Skin of body (tissue), 2 donors: ENCODE results near the gene TMEM39A. TPM values are rescaled to one million over a fixed set of nuclear protein-coding genes. Genes with fewer than 3 reads are reported as not detected.

Source experiments
- DNase-seq: peaks from one replicate; lab custom pipeline; 2025; lab: John Stamatoyannopoulos, UW
- total RNA-seq: library from RNA; depleted of rRNA; stranded (reverse); fragments of >200 nt; gene quantifications from one replicate; pipeline ENCODE4 v1.2.3, GENCODE V29; 2014

Gene TMEM39A
- total RNA-seq = 46.2 TPM

- DNase-seq = peak; percentile 95
Observed at GRCh38 chr3:119463171-119464169, at the start of gene TMEM39A. Gene TMEM39A, minus strand, starts transcription at chr3:119463615. Its CDS starts 1,541 bp downstream, at chr3:119462074.

DNA sequence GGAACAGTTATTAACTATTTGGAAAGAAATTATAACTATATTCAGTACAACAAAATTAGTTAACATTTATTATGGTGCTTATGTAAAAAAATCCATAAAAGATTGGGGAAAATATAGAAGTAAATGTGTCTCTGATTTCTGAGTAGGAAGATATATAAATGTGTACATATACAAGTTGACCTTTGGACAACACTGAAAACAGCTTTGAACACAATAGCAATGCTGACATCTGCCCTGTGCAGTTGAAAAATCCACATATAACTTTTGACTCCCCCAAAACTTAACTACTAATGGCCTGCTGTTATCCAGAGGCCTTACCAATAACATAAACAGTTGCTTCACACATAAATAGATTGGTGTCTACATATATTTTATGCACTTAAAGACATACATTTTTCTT, 47.3 kb upstream of the TMEM39A start:
- no peak for DNase-seq

DNA sequence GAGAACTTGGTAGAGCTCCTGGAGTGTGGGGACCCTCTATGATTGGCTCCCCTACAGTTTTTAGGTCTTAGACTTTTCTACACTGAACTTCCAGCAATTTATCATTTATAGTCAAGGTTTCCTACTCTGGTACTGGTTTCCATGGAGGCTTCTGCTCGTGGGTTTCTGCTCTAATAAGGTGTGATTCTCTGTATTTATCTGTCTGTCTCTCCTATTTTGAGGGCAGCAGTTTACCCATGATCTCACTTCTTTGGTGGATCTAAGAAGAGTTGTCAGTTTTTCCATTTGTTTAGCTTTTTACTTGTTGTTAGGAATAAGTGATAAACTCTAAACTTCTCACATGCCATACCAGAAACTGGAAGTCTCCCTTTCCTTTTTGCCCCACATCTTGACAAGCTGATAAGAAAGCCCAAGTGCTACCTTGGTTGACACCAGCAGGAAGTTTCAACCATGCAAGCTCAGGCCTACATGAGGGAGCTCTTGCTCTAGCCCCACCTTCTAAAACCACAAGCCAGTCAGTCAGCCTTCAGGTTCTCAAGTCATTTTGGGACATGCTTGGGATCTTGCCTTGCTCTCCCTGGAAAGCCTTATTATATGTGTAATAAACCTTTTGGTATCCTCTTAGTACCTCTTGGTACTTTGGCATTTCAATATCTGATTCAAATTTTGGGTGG, 44.9 kb upstream of the TMEM39A start:
- no peak for DNase-seq

DNA sequence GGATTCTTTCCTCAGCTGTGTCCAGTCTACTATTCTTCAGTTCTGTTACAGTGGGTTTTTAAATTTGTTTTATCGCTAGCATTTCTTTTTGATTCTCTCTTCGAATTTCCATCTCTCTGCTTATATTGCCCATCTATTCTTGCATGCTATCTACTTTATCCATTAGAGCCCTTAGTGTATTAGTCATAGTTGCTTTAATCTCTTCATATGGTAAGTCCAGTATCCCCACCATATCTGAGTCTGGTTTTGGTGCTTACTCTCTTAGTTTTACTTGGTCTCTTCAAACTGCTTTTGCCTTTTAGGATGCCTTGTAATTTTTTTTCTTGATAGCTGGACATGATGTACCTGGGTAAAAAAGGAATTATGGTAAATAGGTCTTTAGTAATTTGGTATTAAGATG, 44.0 kb upstream of the TMEM39A start:
- DNase-seq = no peak

DNA sequence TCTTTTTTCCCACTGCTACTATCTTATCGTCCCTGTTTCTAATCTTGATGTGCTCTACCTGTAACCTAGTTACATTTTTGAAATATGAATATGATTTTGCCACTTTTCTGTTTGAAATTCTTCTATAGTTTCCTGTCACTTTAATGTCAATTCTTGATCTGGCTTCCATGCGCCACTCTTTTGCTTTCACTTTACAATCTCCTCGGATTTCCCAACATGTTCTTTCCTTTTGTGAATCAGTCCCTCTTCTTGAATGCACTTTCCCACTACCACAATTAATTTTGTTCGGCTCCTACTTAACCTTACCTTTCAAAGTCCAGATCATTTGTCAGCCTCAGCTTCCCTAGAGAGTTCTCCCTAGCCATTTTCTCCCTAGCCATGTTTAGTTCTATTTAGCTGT, 43.2 kb upstream of the TMEM39A start:
- DNase-seq = no peak

DNA sequence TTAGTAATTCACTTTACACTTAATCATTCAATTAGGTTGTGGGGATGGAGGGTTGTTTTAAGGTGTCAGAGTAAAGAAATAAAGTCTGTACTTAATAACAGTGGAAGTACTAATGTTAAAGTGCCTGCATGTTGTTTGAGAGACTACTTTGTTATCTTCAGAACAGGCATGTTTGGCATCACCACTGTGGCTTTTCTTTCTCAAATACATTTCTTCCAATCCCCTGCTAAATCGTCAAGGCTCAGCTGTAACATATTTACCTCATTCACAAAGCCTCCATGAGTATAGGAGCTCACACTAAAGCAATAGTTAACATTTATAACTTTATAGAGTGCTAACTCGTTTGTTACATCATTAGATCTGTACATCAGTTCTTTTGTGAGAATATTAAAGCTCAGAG, 37.5 kb upstream of the TMEM39A start:
- DNase-seq = no peak

DNA sequence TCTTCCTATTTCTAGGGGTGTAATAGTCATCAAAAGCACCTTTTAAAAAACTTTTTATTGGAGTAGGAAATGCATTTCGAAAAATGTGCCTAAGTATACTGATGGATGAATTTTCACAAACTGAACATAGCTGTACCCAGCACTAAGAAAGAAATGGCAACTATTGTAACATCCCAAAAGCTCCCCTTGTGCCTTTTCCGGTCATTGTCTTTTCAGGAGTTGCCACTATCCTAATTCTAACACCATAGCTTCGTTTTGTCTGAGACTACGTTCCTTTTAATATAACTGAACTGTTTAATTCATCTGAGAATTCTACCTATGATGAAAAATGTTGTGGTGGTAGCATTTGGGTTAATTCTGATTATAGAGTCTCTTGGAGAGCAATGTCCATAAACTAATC, 36.9 kb upstream of the TMEM39A start:
- no peak for DNase-seq

- peak; percentile 98 for DNase-seq
Observed at GRCh38 chr3:119498186-119499011, 35.0 kb upstream of the TMEM39A start, which contains the start of gene TIMMDC1. Gene TIMMDC1, plus strand, starts transcription at chr3:119498547. Its CDS starts 187 bp downstream, at chr3:119498734.

GRCh38 chr3:119497820-119498185, 34.4 kb upstream of the TMEM39A start:
- DNase-seq = no peak

- DNase-seq = no peak
Observed at GRCh38 chr3:119494597-119494996, 31.2 kb upstream of the TMEM39A start.

DNA sequence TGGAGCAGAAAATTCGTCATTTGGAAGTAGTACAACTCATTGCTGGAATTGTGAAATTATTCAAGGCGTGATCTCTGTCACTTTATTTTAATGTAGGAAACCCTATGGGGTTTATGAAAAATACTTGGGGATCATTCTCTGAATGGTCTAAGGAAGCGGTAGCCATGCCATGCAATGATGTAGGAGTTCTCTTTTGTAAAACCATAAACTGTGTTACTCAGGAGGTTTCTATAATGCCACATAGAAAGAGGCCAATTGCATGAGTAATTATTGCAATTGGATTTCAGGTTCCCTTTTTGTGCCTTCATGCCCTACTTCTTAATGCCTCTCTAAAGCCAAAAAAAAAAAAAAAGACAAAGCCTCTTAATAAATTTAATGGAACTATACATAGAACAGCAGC, 29.4 kb upstream of the TMEM39A start:
- DNase-seq = no peak

- DNase-seq = no peak
Observed at GRCh38 chr3:119492128-119492527, 28.7 kb upstream of the TMEM39A start.

- DNase-seq = no peak
Observed at GRCh38 chr3:119490153-119490552, 26.7 kb upstream of the TMEM39A start.

DNA sequence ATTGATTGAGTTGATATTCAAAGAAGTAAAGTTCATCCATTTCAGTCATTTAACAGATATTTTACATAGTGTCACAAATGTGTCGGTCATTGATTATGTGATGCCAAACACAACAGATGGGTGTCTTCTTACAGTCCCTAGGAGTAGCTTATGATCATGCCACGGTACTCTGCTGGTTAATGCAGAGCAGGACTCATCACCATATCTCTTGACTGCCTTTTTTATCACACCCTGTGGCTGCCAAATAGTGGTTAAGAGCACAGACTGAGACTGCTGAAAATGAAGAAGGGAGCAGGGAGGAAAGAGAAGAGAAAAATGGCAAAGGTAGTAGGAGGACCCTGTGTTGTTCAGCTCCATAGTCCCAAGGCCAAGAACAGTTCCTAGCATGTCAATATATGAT, 22.1 kb upstream of the TMEM39A start:
- DNase-seq = no peak

GRCh38 chr3:119483101-119483500, 19.7 kb upstream of the TMEM39A start:
- DNase-seq = no peak

DNA sequence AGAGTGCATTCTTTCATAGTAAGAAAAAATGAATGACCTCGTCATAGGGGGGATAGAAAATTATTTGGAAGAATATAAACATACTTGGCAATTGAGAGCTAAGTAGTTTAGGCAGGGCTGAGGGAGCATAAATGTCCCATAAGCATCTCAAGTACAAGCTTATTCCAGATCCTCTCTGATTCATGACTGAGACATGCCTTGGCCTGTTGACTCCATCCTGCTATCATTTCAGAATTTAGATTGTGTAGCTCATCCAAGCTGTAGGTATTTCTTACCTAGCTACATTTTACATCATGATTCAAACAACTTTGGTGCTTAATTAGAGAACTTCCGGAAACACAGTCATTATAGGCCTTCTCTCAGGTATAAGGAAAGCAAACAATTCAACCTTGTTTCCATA, 17.7 kb upstream of the TMEM39A start:
- no peak for DNase-seq

DNA sequence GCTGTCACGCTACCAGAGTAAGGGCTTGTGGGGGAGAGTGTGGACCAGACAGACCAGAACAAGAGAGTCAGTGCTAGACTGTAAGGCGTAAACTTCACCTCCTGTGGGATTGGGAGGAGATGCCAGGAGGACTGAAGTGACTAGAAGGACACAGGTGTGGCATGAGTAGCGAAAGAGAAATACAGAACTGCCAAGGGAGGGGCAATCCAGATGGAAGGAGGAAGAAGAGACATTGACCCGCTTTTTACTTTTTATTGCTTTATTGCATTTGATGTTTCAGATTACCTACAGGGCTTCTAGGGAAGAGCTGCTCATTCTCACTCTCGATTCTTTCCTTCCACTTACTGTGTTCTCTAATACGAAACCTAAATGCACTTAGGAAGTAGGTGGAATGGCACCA, 7.5 kb upstream of the TMEM39A start:
- DNase-seq = no peak

DNA sequence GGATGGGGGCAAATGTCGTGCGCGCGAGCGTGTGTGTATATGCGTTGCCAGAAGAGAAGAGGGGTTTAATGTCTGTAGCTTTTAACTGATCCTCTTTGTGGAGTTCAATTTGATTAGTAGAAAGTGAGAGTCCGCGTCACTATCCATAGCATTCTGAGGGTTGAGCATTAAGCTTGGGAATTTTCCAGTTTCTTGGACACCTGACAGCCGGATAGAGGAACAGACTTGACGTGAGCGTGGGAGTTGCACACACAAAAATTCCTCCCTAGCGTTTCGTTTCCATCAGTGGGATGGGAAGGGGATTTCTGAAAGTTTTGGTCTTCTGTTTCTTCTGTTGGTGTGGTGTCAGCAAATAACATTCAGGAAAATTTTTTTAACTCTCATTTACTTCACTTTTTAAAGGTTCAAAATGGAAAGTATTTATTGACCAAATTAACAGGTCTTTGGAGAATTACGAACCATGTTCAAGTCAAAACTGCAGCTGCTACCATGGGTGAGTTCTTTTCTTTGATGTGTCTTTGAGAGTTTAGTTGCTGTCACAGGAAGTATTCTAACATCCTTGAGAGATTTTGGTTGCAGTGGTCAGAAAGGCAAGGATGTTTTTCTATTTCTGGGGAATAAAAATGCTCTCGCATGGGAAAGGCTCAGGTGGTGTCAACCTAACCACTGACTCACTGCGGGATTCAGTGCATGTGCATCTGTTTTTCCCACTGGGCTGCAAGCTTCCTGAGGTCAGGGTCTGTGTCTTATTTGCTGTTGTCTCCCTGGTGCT, 6.2 kb upstream of the TMEM39A start:
- DNase-seq = peak; percentile 10

DNA sequence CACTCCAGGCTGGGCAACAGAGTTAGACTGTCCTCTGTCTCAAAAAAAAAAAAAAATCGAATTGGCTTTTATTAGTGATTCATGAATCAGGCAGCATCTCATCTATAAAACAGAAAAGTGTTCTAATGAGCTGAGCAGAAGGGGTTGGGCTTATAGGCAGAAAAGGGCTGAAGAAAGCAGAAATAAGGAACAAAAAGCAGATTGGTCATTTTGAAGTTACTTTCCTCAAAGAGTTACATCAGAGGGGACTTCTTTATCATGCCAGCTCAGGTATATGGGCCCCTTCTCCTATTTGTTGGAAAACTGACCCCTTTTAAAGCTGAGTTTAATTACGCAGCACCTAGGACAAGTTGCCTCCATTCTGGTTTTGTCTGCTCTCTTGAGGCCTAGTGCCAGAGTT, 4.6 kb upstream of the TMEM39A start:
- no peak for DNase-seq

DNA sequence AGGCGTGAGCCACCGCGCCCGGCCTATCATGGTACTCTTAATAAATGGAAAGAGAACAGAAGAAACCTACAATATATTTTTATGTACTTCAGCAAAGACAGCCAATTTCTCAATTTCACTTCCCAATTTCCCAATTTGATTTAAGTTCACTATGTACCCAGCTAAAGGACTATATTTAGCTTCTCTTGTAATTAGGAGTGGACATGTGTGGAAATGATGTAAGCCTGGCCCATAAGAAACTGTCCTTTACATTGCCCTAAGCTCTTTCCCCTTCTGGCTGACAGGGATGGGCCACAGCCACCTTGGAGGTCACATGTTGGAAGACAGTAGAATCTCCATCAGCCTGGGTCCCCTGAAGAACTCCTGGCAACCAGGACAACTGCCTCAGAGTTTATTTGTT, 6.2 kb downstream of the TMEM39A start:
- no peak for DNase-seq

DNA sequence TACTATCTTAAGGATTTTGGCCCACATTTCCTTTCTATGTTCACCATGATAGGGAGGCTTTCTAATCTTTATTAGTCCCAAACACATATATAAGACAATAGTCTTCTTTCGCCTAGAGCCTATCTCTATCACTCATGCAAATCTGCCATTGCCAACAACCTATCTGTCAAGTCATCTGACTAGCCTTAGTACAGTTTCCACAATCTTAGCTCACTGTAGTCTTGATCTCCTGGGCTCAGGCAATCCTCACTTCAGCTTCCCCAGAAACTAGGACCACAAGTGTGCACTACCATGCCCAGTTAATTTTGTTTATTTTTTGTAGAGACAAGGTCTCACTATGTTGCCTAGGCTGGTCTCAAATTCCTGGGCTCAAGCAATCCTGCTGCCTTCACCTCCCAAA, 6.9 kb downstream of the TMEM39A start:
- no peak for DNase-seq
